Chondrocyte (in vitro differentiated cells): ENCODE measurements around the gene SPANXN5. TPM values are rescaled to one million over a fixed set of nuclear protein-coding genes. Genes with fewer than 3 reads are reported as not detected.
"Not testable (repeated sequence)": the region's sequence is repeated elsewhere in the genome, so short reads cannot be mapped to it uniquely, and the experiment has no call there.

Experiments
- DNase-seq: peaks from one replicate; pipeline ENCODE4 v3.0.0; 2021; ENCODE audit warnings: mixed read lengths, low spot score
- H3K27ac Mint-ChIP-seq: one replicate; pipeline ENCODE4 v1.8.0; 2021; ENCODE audit warnings: mild to moderate bottlenecking, moderate library complexity, mixed read lengths; ENCODE audit not compliant: unreplicated experiment
- H3K27me3 Mint-ChIP-seq: 2 replicates; pipeline ENCODE4 v1.8.0; 2021; ENCODE audit warnings: low read depth, mixed read lengths
- H3K36me3 Mint-ChIP-seq: 2 replicates; pipeline ENCODE4 v1.8.0; 2021; ENCODE audit warnings: low read depth, mixed read lengths
- H3K4me1 Mint-ChIP-seq: 2 replicates; pipeline ENCODE4 v1.8.0; 2021; ENCODE audit warnings: low read depth, mild to moderate bottlenecking, mixed read lengths
- H3K4me3 Mint-ChIP-seq: one replicate; pipeline ENCODE4 v1.8.0; 2021; ENCODE audit warnings: mild to moderate bottlenecking, moderate library complexity, mixed read lengths; ENCODE audit not compliant: unreplicated experiment
- H3K9me3 Mint-ChIP-seq: 2 replicates; pipeline ENCODE4 v1.8.0; 2021; ENCODE audit warnings: low read depth, mixed read lengths
- CTCF ChIP-seq: fragments of 200-600 bp; sonication (generic); IDR thresholded peaks from 2 replicates; pipeline ENCODE4 v1.5.0; 2021; ENCODE audit warnings: antibody characterized with exemption, mild to moderate bottlenecking, moderate library complexity
- total RNA-seq: library from RNA; stranded (reverse); gene quantifications from 3 replicates; pipeline ENCODE4 v1.2.1, GENCODE V29; 2021

SPANXN5 gene
- total RNA-seq, 1 donor from 2014 or later = not detected

GRCh38 chrX:52819788-52820187 is 22.6 kb upstream of the SPANXN5 start:
- Mint-ChIP-seq H3K4me1 (no peaks in the 10 kb centered on the region), H3K4me3 (no peak overlapping the region), H3K27ac (no peak overlapping the region), H3K27me3 (peaks cover 3% of the 10 kb centered on the region), H3K36me3 (no peaks in the 10 kb centered on the region), H3K9me3 (peaks cover 8% of the 10 kb centered on the region)
- no peak for DNase-seq
- no peak for TF ChIP-seq CTCF

GRCh38 chrX:52811065-52811625 is 13.9 kb upstream of the SPANXN5 start, which contains the start of gene XAGE5:
XAGE5 (plus strand) TSS chrX:52811287; CDS start chrX:52812567, 1,280 bp downstream.
- Mint-ChIP-seq H3K4me1 (no peaks in the 10 kb centered on the region), H3K9me3 (peaks cover 3% of the 10 kb centered on the region), H3K27me3 (no peaks in the 10 kb centered on the region), H3K4me3 (no peak within 1 kb of the TSS), H3K27ac (no peak within 1 kb of the TSS), H3K36me3 (no peaks in the 10 kb centered on the region)
- no peak for DNase-seq
- TF ChIP-seq CTCF = no peak

GRCh38 chrX:52804876-52805275 is 7.6 kb upstream of the SPANXN5 start:
- H3K36me3 Mint-ChIP-seq, H3K4me1 Mint-ChIP-seq, DNase-seq, H3K27me3 Mint-ChIP-seq, H3K4me3 Mint-ChIP-seq, H3K27ac Mint-ChIP-seq, H3K9me3 Mint-ChIP-seq: not testable (repeated sequence)

DNA sequence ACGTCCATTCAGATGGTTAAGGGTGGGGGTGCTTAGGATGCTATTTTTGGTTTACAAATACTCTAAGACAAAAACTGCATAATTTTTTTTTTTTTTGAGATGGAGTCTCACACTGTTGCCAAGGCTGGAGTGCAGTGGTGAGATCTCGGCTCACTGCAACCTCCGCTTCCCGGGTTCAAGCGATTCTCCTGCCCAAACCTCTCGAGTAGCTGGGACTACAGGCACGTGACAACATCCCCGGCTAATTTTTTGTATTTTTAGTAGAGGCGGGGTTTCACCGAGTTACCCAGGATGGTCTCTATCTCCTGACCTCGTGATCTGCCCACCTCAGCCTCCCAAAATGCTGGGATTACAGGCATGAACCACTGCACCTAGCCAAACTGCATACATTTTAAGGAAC is 23.7 kb downstream of the SPANXN5 start:
- H3K27me3 Mint-ChIP-seq, H3K4me1 Mint-ChIP-seq, H3K4me3 Mint-ChIP-seq, H3K9me3 Mint-ChIP-seq, DNase-seq, H3K27ac Mint-ChIP-seq, H3K36me3 Mint-ChIP-seq: not testable (repeated sequence)

DNA sequence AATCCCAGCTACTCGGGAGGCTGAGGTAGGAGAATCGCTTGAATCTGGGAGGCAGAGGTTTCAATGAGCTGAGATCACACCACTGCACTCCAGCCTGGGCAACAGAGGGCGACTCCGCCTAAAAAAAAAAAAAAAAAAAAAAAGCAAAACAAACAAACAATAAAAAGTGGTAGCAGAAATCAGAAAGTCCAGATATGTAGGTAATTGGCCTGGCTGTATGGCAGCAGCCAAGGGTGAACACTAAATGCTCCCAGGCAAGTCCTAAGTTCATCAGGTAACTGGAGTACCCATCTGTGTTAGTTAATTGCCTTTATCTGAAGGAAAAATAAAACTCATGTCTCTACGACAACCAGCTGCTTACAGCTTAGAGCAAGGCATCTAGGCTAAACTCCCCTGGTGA is 31.2 kb downstream of the SPANXN5 start:
- not testable (repeated sequence) for H3K27me3 Mint-ChIP-seq, H3K4me3 Mint-ChIP-seq, H3K4me1 Mint-ChIP-seq, H3K36me3 Mint-ChIP-seq, DNase-seq, H3K9me3 Mint-ChIP-seq, H3K27ac Mint-ChIP-seq

DNA sequence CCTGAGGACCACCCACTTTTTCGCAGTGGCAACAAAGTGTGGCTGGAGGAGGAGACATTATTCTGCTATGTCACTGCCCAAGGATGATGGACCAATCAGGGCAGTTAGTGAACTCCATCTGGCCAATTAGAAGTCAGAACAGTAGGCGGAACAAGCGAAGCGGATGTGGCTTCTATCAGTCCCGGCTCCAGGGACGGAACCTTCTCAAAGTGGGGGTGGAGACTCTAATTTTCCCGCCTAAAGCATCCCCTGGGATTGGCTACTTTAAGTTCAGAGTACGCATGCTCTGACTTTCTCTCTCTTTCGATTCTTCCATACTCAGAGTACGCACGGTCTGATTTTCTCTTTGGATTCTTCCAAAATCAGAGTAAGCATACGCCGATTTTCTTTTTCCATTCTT is 46.3 kb downstream of the SPANXN5 start, which contains the start of gene SSX2B:
Gene SSX2B (plus strand): TSS at position 301 of the 400 bp plus-strand sequence. CDS start 1,429 bp downstream, outside the sequence.
- not testable (repeated sequence) for H3K36me3 Mint-ChIP-seq, DNase-seq, H3K27ac Mint-ChIP-seq, H3K27me3 Mint-ChIP-seq, H3K4me3 Mint-ChIP-seq, H3K4me1 Mint-ChIP-seq, H3K9me3 Mint-ChIP-seq

Other genes starting within 250 kb of the SPANXN5 start
- gene SSX7, start 142.5 kb downstream of the SPANXN5 start, total RNA-seq = not detected in 3 replicates
- not detected in 3 replicates for gene SSX2, start 90.2 kb downstream of the SPANXN5 start, total RNA-seq
- not detected in 3 replicates for gene SSX2B, start 46.2 kb downstream of the SPANXN5 start, total RNA-seq
- gene XAGE5, start 13.9 kb upstream of the SPANXN5 start, total RNA-seq = not detected in 3 replicates
- gene XAGE3, start 70.7 kb upstream of the SPANXN5 start, total RNA-seq = not detected in 3 replicates
- gene FAM156B, start 99.9 kb upstream of the SPANXN5 start, total RNA-seq = 18.0 to 19.5 TPM (median 18.3 TPM) in 3 replicates
- 23.8 to 39.9 TPM (median 25.2 TPM) in 3 replicates for gene FAM156A, start 161.1 kb upstream of the SPANXN5 start, total RNA-seq